GM12878 (cell line): ENCODE data around the gene TLX2. TPM values are rescaled to one million over a fixed set of nuclear protein-coding genes. Genes with fewer than 3 reads are reported as not detected.

Experiments used
- ATF7 ChIP-seq: fragments of 450-650 bp; IDR thresholded peaks from 2 replicates; pipeline ENCODE4 v1.6.1; 2016; ENCODE audit warnings: low read depth, mild to moderate bottlenecking
- CBX5 ChIP-seq: sonication (generic); IDR thresholded peaks from 2 replicates; pipeline ENCODE4 v1.6.1; 2016; ENCODE audit warnings: low read depth, moderate library complexity, mild to moderate bottlenecking, inconsistent platforms
- CEBPB ChIP-seq, 2 experiments: fragments of 150-350 bp in 1 of 2; IDR thresholded peaks; 2 replicates each; pipeline ENCODE4 v1.6.1; 2012 to 2014; ENCODE audit warnings: low read depth in 2 of 2, low read length in 2 of 2, borderline replicate concordance in 1 of 2, inconsistent platforms in 1 of 2
- EP300 ChIP-seq, 2 experiments: fragments of 150-350 bp in 1 of 2; IDR thresholded peaks; 2 replicates each; pipeline ENCODE4 v1.6.1; 2011 to 2012; ENCODE audit warnings: low read depth in 2 of 2, low read length in 2 of 2, borderline replicate concordance in 1 of 2, improper control_type of control experiment in 1 of 2, inconsistent platforms in 1 of 2; ENCODE audit not compliant: control insufficient read depth in 1 of 2
- EZH2 ChIP-seq: IDR thresholded peaks from 2 replicates; pipeline ENCODE4 v1.6.1; 2012; ENCODE audit warnings: low read depth, mild to moderate bottlenecking, control low read depth, inconsistent platforms, low read length, borderline replicate concordance; ENCODE audit not compliant: control insufficient read depth
- FOXK2 ChIP-seq: fragments of 450-650 bp; IDR thresholded peaks from 2 replicates; pipeline ENCODE4 v1.6.1; 2017; ENCODE audit warnings: mild to moderate bottlenecking, moderate library complexity
- JUND ChIP-seq: IDR thresholded peaks from 2 replicates; pipeline ENCODE4 v1.6.1; 2012; ENCODE audit warnings: low read depth, mild to moderate bottlenecking, low read length, improper control_type of control experiment, moderate library complexity
- LARP7 ChIP-seq: fragments of 450-650 bp; IDR thresholded peaks from 2 replicates; pipeline ENCODE4 v1.6.1; 2017; ENCODE audit warnings: mild to moderate bottlenecking
- NR2C1 ChIP-seq: fragments of 450-650 bp; IDR thresholded peaks from 2 replicates; pipeline ENCODE4 v1.6.1; 2017; ENCODE audit warnings: antibody characterized with exemption, mild to moderate bottlenecking, moderate library complexity
- RCOR1 ChIP-seq: conservative IDR thresholded peaks from 2 replicates; pipeline ENCODE4 v1.6.1; 2012; ENCODE audit warnings: low read depth, low read length, improper control_type of control experiment
- TARDBP ChIP-seq: IDR thresholded peaks from 2 replicates; pipeline ENCODE4 v1.6.1; 2016; ENCODE audit warnings: borderline replicate concordance
- ZNF384 ChIP-seq: IDR thresholded peaks from 2 replicates; pipeline ENCODE4 v1.6.1; 2012; ENCODE audit warnings: low read depth, mild to moderate bottlenecking, low read length, improper control_type of control experiment, borderline replicate concordance
- ZNF622 ChIP-seq: fragments of 450-650 bp; IDR thresholded peaks from 2 replicates; pipeline ENCODE4 v1.6.1; 2017; ENCODE audit warnings: mild to moderate bottlenecking, inconsistent platforms
- polyA plus RNA-seq, 11 experiments: library from polyadenylated mRNA; depleted of rRNA in 4 of 11; unstranded in 6 of 11; stranded (reverse) in 5 of 11; fragments of >200 nt; fragmentation: Nextera tagmentation in 4 of 11; fragmentation: Illumina TruSeq in 1 of 11; extraction: Ambion mirVana in 4 of 11; extraction: Trizol in 1 of 11; gene quantifications; 1 replicate in 1 of 11; 2 replicates in 10 of 11; pipeline versions ENCODE4 v1.2.1 to v1.2.3, GENCODE V29; 2011 to 2016; ENCODE audit warnings: inconsistent platforms in 2 of 11, missing spikeins in 2 of 11, low read depth in 1 of 11
- total RNA-seq, 4 experiments: library from RNA; depleted of rRNA in 3 of 4; stranded (reverse); fragments of >200 nt in 3 of 4; fragmentation: Illumina TruSeq in 1 of 4; extraction: Trizol in 1 of 4; gene quantifications; 2 replicates each; pipeline versions ENCODE4 v1.2.1 to v1.2.3, GENCODE V29; 2013 to 2021
- TF ChIP-seq, protein P1 (sequence below): fragments of 450-650 bp; IDR thresholded peaks from 2 replicates; pipeline ENCODE4 v1.6.1; 2017; ENCODE audit warnings: antibody characterized with exemption, mild to moderate bottlenecking, moderate library complexity
- TF ChIP-seq, protein P2 (sequence below): fragments of 450-650 bp; IDR thresholded peaks from 2 replicates; pipeline ENCODE4 v1.6.1; 2017; ENCODE audit warnings: borderline replicate concordance
- TF ChIP-seq, protein P3 (sequence below), 3 experiments: IDR thresholded peaks in 2 of 3; conservative IDR thresholded peaks in 1 of 3; 2 replicates each; pipeline ENCODE4 v1.5.1; 2011; ENCODE audit warnings: low read depth in 3 of 3, low read length in 3 of 3, mild to moderate bottlenecking in 3 of 3, control low read depth in 2 of 3, moderate library complexity in 2 of 3, inconsistent platforms in 1 of 3, mixed read lengths in 1 of 3; ENCODE audit not compliant: control insufficient read depth in 2 of 3, insufficient read depth in 1 of 3; ENCODE audit errors: extremely low read depth in 1 of 3
- TF ChIP-seq, protein P4 (sequence below): fragments of 450-650 bp; formaldehyde crosslinking; IDR thresholded peaks from 2 replicates; pipeline ENCODE4 v1.4.0; 2022; ENCODE audit warnings: mild to moderate bottlenecking, moderate library complexity
- TF ChIP-seq, protein P5 (sequence below): IDR thresholded peaks from 2 replicates; pipeline ENCODE4 v1.6.1; 2011; ENCODE audit warnings: low read depth, mild to moderate bottlenecking, low read length, moderate library complexity, borderline replicate concordance; ENCODE audit errors: extremely low read depth

TLX2 gene
- total and polyA plus RNA-seq, 10 of the 15 experiments (the other 5 are each of a cell fraction or from before 2014, with no cell fraction given), result 0.06 to 5.5 (median 3.6) TPM; not detected in 1

DNA sequence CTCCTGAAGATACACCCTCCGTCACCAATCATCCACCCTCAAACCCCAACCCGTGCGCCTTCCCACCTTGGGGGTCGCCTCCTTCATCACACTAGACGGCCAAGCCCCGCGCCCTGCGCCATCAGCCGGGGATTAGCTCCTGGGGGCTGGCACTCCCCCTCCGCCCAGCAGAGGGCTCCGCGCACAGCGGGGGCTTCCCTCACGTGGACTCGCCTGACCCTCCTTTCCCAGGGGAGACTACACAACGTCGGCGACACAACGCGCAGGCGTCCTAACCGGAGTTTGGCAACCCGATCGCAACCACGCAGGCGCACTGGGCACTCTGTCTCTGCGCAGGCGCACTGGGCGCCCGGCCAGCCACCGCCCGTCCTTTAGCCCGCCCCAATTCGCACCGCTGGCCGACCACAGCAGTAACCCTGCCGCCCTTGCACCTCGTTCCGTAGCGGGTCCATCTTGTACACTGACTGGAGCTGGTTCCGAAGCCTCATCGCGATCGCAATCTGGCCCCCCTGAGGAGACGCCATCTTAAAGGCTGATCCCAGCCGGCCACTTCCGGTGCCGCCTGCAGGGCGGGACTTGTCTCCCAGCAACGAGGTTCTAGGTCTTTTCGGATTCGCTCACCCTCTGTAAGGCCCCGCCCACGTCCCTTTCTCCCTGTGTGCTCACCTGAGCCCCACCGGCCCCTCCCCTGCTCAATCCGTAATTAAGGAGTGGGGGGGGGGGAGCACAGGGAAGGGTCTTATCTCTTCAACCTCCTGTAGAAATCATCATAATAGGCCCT is 6.9 kb upstream of the TLX2 start, which contains the start of gene PCGF1 (continued):
- TF ChIP-seq, protein P1, sequence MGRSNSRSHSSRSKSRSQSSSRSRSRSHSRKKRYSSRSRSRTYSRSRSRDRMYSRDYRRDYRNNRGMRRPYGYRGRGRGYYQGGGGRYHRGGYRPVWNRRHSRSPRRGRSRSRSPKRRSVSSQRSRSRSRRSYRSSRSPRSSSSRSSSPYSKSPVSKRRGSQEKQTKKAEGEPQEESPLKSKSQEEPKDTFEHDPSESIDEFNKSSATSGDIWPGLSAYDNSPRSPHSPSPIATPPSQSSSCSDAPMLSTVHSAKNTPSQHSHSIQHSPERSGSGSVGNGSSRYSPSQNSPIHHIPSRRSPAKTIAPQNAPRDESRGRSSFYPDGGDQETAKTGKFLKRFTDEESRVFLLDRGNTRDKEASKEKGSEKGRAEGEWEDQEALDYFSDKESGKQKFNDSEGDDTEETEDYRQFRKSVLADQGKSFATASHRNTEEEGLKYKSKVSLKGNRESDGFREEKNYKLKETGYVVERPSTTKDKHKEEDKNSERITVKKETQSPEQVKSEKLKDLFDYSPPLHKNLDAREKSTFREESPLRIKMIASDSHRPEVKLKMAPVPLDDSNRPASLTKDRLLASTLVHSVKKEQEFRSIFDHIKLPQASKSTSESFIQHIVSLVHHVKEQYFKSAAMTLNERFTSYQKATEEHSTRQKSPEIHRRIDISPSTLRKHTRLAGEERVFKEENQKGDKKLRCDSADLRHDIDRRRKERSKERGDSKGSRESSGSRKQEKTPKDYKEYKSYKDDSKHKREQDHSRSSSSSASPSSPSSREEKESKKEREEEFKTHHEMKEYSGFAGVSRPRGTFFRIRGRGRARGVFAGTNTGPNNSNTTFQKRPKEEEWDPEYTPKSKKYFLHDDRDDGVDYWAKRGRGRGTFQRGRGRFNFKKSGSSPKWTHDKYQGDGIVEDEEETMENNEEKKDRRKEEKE, result no peak
- TF ChIP-seq CEBPB (IDR thresholded peaks at IDR 0.05; ENCODE audit: borderline replicate concordance in 1 of 2, low read depth in 2 of 2, low read length in 2 of 2), result no peak
- TF ChIP-seq, protein P2, sequence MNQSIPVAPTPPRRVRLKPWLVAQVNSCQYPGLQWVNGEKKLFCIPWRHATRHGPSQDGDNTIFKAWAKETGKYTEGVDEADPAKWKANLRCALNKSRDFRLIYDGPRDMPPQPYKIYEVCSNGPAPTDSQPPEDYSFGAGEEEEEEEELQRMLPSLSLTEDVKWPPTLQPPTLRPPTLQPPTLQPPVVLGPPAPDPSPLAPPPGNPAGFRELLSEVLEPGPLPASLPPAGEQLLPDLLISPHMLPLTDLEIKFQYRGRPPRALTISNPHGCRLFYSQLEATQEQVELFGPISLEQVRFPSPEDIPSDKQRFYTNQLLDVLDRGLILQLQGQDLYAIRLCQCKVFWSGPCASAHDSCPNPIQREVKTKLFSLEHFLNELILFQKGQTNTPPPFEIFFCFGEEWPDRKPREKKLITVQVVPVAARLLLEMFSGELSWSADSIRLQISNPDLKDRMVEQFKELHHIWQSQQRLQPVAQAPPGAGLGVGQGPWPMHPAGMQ, result no peak
- TF ChIP-seq ZNF622, result no peak
- peak; percentile 80 for TF ChIP-seq LARP7
- no peak; the same call in 1 of the 2 replicates for TF ChIP-seq NR2C1
- no peak; a peak in 1 of 4 replicates for TF ChIP-seq EP300 (IDR thresholded peaks at IDR 0.05; ENCODE audit: borderline replicate concordance in 1 of 2, control insufficient read depth in 1 of 2, low read depth in 2 of 2, low read length in 2 of 2)
- TF ChIP-seq, protein P3, sequence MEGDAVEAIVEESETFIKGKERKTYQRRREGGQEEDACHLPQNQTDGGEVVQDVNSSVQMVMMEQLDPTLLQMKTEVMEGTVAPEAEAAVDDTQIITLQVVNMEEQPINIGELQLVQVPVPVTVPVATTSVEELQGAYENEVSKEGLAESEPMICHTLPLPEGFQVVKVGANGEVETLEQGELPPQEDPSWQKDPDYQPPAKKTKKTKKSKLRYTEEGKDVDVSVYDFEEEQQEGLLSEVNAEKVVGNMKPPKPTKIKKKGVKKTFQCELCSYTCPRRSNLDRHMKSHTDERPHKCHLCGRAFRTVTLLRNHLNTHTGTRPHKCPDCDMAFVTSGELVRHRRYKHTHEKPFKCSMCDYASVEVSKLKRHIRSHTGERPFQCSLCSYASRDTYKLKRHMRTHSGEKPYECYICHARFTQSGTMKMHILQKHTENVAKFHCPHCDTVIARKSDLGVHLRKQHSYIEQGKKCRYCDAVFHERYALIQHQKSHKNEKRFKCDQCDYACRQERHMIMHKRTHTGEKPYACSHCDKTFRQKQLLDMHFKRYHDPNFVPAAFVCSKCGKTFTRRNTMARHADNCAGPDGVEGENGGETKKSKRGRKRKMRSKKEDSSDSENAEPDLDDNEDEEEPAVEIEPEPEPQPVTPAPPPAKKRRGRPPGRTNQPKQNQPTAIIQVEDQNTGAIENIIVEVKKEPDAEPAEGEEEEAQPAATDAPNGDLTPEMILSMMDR (IDR thresholded peaks at IDR 0.05 in 2 of 3, conservative IDR thresholded peaks at IDR 0.05 in 1 of 3; ENCODE audit: control insufficient read depth in 2 of 3, extremely low read depth in 1 of 3, insufficient read depth in 1 of 3, low read depth in 3 of 3, low read length in 3 of 3), result peak; percentile 64 to 75 (median 71)
- TF ChIP-seq EZH2, result no peak
- TF ChIP-seq FOXK2, result peak; percentile 8; the same call in 1 of the 2 replicates
- no peak for TF ChIP-seq CBX5
- no peak for TF ChIP-seq TARDBP
- TF ChIP-seq, protein P4, sequence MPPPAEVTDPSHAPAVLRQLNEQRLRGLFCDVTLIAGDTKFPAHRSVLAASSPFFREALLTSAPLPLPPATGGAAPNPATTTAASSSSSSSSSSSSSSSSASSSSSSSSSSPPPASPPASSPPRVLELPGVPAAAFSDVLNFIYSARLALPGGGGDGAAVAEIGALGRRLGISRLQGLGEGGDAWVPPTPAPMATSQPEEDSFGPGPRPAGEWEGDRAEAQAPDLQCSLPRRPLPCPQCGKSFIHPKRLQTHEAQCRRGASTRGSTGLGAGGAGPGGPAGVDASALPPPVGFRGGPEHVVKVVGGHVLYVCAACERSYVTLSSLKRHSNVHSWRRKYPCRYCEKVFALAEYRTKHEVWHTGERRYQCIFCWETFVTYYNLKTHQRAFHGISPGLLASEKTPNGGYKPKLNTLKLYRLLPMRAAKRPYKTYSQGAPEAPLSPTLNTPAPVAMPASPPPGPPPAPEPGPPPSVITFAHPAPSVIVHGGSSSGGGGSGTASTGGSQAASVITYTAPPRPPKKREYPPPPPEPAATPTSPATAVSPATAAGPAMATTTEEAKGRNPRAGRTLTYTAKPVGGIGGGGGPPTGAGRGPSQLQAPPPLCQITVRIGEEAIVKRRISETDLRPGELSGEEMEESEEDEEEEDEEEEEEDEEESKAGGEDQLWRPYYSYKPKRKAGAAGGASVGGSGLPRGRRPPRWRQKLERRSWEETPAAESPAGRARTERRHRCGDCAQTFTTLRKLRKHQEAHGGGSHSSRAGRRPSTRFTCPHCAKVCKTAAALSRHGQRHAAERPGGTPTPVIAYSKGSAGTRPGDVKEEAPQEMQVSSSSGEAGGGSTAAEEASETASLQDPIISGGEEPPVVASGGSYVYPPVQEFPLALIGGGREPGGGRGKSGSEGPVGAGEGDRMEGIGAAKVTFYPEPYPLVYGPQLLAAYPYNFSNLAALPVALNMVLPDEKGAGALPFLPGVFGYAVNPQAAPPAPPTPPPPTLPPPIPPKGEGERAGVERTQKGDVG, result no peak
- no peak for TF ChIP-seq ZNF384
- TF ChIP-seq ATF7, result 0 out of 2 replicates have a peak, but pooled peaks have one; percentile 36
- TF ChIP-seq RCOR1, result 0 out of 2 replicates have a peak, but pooled peaks have one; percentile 59
- TF ChIP-seq JUND, result 0 out of 2 replicates have a peak, but pooled peaks have one; percentile 9
- TF ChIP-seq, protein P5, sequence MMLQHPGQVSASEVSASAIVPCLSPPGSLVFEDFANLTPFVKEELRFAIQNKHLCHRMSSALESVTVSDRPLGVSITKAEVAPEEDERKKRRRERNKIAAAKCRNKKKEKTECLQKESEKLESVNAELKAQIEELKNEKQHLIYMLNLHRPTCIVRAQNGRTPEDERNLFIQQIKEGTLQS, result 0 out of 2 replicates have a peak, but pooled peaks have one; percentile 26
